Heart left ventricle (tissue), 13 donors: ENCODE results near the gene ATXN7L1.

Source experiments
- POLR2A ChIP-seq, 2 donors: fragments of 450-650 bp; IDR thresholded peaks; one replicate each; pipeline ENCODE4 v1.6.1; 2017; ENCODE audit warnings: antibody characterized with exemption in 2 of 2, mild to moderate bottlenecking in 2 of 2, moderate library complexity in 2 of 2
- TF ChIP-seq, protein P1 (sequence below), 12 donors: fragments of 200-600 bp; sonication (generic) in 4 of 12; IDR thresholded peaks; one replicate each; pipeline versions ENCODE4 v1.5.0 to v1.8.0; 2018 to 2022; ENCODE audit warnings: antibody characterized with exemption in 12 of 12, mild to moderate bottlenecking in 5 of 12
- donor health status: ischemic (EF 13 %, LVEDD 7.1; RV severe dilation, severe dysfunction).
- donor health status: DM: no; HTN: yes; CAD: no.
- donor health status: DM: no; HTN: no; CAD: no.
- donor health status: ischemic (EF 25% LVEDD 6.9; RV normal size, moderate dysfunction).
- donor health status: ischemic (EF 25% LVEDD 5.7; RV mildly dilated, moderate dysfunction).
- donor health status: ischemic (EF 35%, LVEDD 5.7; RV mildly dilated, moderate dysfunction).
- donor health status: nonischemic (EF 11% LVEDD 7.7; RV severe dilation, severe dysfunction).
- donor health status: DM: yes; HTN: yes; CAD: no.
- donor health status: PGD.
- donor health status: ischemic (EF 29% LVEDD 5.4; RV normal size, mild dysfunction).
- donor health status: nonischemic (EF 23%, LVEDD 6.1; RV moderate dilation, normal function).

DNA sequence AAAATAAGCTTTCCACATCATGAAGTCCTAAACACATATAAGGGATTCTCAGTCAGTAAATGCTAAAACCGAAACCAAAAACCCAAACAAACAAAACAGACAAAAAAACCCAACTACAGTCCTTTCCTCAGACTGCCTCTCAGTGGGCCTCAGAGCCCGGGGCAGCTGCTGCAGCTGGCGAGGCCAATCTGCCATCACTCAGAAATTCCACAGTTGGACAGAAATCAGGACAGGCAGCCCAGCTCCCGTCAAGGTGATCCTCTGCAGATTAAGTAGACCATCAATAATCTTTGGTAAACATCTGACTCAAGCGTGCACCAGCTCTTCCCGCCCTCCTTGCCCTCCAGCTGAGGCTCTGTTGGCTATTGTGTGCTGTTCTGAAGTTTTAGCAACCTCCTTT is 142.2 kb downstream of the ATXN7L1 start:
- TF ChIP-seq, protein P1, sequence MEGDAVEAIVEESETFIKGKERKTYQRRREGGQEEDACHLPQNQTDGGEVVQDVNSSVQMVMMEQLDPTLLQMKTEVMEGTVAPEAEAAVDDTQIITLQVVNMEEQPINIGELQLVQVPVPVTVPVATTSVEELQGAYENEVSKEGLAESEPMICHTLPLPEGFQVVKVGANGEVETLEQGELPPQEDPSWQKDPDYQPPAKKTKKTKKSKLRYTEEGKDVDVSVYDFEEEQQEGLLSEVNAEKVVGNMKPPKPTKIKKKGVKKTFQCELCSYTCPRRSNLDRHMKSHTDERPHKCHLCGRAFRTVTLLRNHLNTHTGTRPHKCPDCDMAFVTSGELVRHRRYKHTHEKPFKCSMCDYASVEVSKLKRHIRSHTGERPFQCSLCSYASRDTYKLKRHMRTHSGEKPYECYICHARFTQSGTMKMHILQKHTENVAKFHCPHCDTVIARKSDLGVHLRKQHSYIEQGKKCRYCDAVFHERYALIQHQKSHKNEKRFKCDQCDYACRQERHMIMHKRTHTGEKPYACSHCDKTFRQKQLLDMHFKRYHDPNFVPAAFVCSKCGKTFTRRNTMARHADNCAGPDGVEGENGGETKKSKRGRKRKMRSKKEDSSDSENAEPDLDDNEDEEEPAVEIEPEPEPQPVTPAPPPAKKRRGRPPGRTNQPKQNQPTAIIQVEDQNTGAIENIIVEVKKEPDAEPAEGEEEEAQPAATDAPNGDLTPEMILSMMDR (IDR thresholded peaks at IDR 0.05) = no peak
- TF ChIP-seq POLR2A (IDR thresholded peaks at IDR 0.05) = no peak
